ENCODE measurements around the gene NDUFAF7.
"Not testable (repeated sequence)": the region's sequence is repeated elsewhere in the genome, so short reads cannot be mapped to it uniquely, and the experiment has no call there.

NDUFAF7 gene

GRCh38 chr2:37267685-37268084 lies 36.2 kb downstream of the NDUFAF7 start:
- H3K9me3 ChIP-seq (ENCODE audit: control insufficient read depth, low read length) = no peaks in the 10 kb centered on the region
- no peaks in the 10 kb centered on the region for H3K27me3 ChIP-seq (ENCODE audit: control insufficient read depth, insufficient read depth, low read length)
- H3K36me3 ChIP-seq (ENCODE audit: control insufficient read depth, insufficient read depth, low read length) = no peaks in the 10 kb centered on the region
- no peaks in the 10 kb centered on the region for H3K4me1 ChIP-seq (ENCODE audit: control insufficient read depth, insufficient read depth, low read length)
- H3K4me3 ChIP-seq (ENCODE audit: low read length) = no peak overlapping the region
- H3K9ac ChIP-seq (ENCODE audit: low read length) = no peak overlapping the region

- Histone ChIP-seq H3K4me3 (ENCODE audit: low read length) (no peak overlapping the region), H3K27me3 (ENCODE audit: control insufficient read depth, insufficient read depth, low read length) (no peaks in the 10 kb centered on the region), H3K9ac (ENCODE audit: low read length) (no peak overlapping the region), H3K9me3 (ENCODE audit: control insufficient read depth, low read length) (no peaks in the 10 kb centered on the region), H3K4me1 (ENCODE audit: control insufficient read depth, insufficient read depth, low read length) (no peaks in the 10 kb centered on the region), H3K36me3 (ENCODE audit: control insufficient read depth, insufficient read depth, low read length) (no peaks in the 10 kb centered on the region)
These were observed 36.7 kb downstream of the NDUFAF7 start for GRCh38 chr2:37268111-37268510.

- H3K36me3 ChIP-seq (ENCODE audit: control insufficient read depth, insufficient read depth, low read length) = no peaks in the 10 kb centered on the region
- no peaks in the 10 kb centered on the region for H3K4me1 ChIP-seq (ENCODE audit: control insufficient read depth, insufficient read depth, low read length)
- H3K4me3 ChIP-seq (ENCODE audit: low read length) = no peak overlapping the region
- H3K9ac ChIP-seq (ENCODE audit: low read length) = no peak overlapping the region
- H3K9me3 ChIP-seq (ENCODE audit: control insufficient read depth, low read length) = no peaks in the 10 kb centered on the region
- no peaks in the 10 kb centered on the region for H3K27me3 ChIP-seq (ENCODE audit: control insufficient read depth, insufficient read depth, low read length)
These were observed 40.1 kb downstream of the NDUFAF7 start for GRCh38 chr2:37271376-37272067.

- Histone ChIP-seq H3K27me3 (ENCODE audit: control insufficient read depth, insufficient read depth, low read length) (no peaks in the 10 kb centered on the region), H3K4me3 (ENCODE audit: low read length) (no peak overlapping the region), H3K9me3 (ENCODE audit: control insufficient read depth, low read length) (no peaks in the 10 kb centered on the region), H3K4me1 (ENCODE audit: control insufficient read depth, insufficient read depth, low read length) (no peaks in the 10 kb centered on the region), H3K9ac (ENCODE audit: low read length) (no peak overlapping the region), H3K36me3 (ENCODE audit: control insufficient read depth, insufficient read depth, low read length) (no peaks in the 10 kb centered on the region)
These were observed 43.0 kb downstream of the NDUFAF7 start for GRCh38 chr2:37274359-37274965.

GRCh38 chr2:37276291-37276690 lies 44.8 kb downstream of the NDUFAF7 start:
- H3K4me1 ChIP-seq (ENCODE audit: control insufficient read depth, insufficient read depth, low read length) = no peaks in the 10 kb centered on the region
- no peak overlapping the region for H3K9ac ChIP-seq (ENCODE audit: low read length)
- H3K9me3 ChIP-seq (ENCODE audit: control insufficient read depth, low read length) = no peaks in the 10 kb centered on the region
- no peaks in the 10 kb centered on the region for H3K27me3 ChIP-seq (ENCODE audit: control insufficient read depth, insufficient read depth, low read length)
- no peaks in the 10 kb centered on the region for H3K36me3 ChIP-seq (ENCODE audit: control insufficient read depth, insufficient read depth, low read length)
- H3K4me3 ChIP-seq (ENCODE audit: low read length) = no peak overlapping the region

GRCh38 chr2:37281916-37282315 lies 50.5 kb downstream of the NDUFAF7 start:
- no peaks in the 10 kb centered on the region for H3K36me3 ChIP-seq (ENCODE audit: control insufficient read depth, insufficient read depth, low read length)
- H3K27me3 ChIP-seq (ENCODE audit: control insufficient read depth, insufficient read depth, low read length) = no peaks in the 10 kb centered on the region
- no peaks in the 10 kb centered on the region for H3K4me1 ChIP-seq (ENCODE audit: control insufficient read depth, insufficient read depth, low read length)
- no peak overlapping the region for H3K4me3 ChIP-seq (ENCODE audit: low read length)
- no peak overlapping the region for H3K9ac ChIP-seq (ENCODE audit: low read length)
- no peaks in the 10 kb centered on the region for H3K9me3 ChIP-seq (ENCODE audit: control insufficient read depth, low read length)

- Histone ChIP-seq H3K36me3 (ENCODE audit: control insufficient read depth, insufficient read depth, low read length) (no peaks in the 10 kb centered on the region), H3K9ac (ENCODE audit: low read length) (no peak overlapping the region), H3K9me3 (ENCODE audit: control insufficient read depth, low read length) (no peaks in the 10 kb centered on the region), H3K4me3 (ENCODE audit: low read length) (no peak overlapping the region), H3K4me1 (ENCODE audit: control insufficient read depth, insufficient read depth, low read length) (no peaks in the 10 kb centered on the region), H3K27me3 (ENCODE audit: control insufficient read depth, insufficient read depth, low read length) (no peaks in the 10 kb centered on the region)
These were observed 51.3 kb downstream of the NDUFAF7 start for GRCh38 chr2:37282746-37283145.

- no peaks in the 10 kb centered on the region for H3K27me3 ChIP-seq (ENCODE audit: control insufficient read depth, insufficient read depth, low read length)
- no peaks in the 10 kb centered on the region for H3K4me1 ChIP-seq (ENCODE audit: control insufficient read depth, insufficient read depth, low read length)
- H3K9me3 ChIP-seq (ENCODE audit: control insufficient read depth, low read length) = no peaks in the 10 kb centered on the region
- H3K36me3 ChIP-seq (ENCODE audit: control insufficient read depth, insufficient read depth, low read length) = no peaks in the 10 kb centered on the region
- H3K4me3 ChIP-seq (ENCODE audit: low read length) = no peak overlapping the region
- no peak overlapping the region for H3K9ac ChIP-seq (ENCODE audit: low read length)
These were observed 51.7 kb downstream of the NDUFAF7 start for GRCh38 chr2:37283207-37283606.

- Histone ChIP-seq H3K9me3 (ENCODE audit: control insufficient read depth, low read length) (no peaks in the 10 kb centered on the region), H3K9ac (ENCODE audit: low read length) (no peak overlapping the region), H3K4me3 (ENCODE audit: low read length) (no peak overlapping the region), H3K36me3 (ENCODE audit: control insufficient read depth, insufficient read depth, low read length) (no peaks in the 10 kb centered on the region), H3K4me1 (ENCODE audit: control insufficient read depth, insufficient read depth, low read length) (no peaks in the 10 kb centered on the region), H3K27me3 (ENCODE audit: control insufficient read depth, insufficient read depth, low read length) (no peaks in the 10 kb centered on the region)
These were observed 52.9 kb downstream of the NDUFAF7 start for GRCh38 chr2:37284381-37284780.

GRCh38 chr2:37287966-37288365 lies 56.5 kb downstream of the NDUFAF7 start:
- Histone ChIP-seq H3K9me3 (ENCODE audit: control insufficient read depth, low read length) (no peaks in the 10 kb centered on the region), H3K4me1 (ENCODE audit: control insufficient read depth, insufficient read depth, low read length) (no peaks in the 10 kb centered on the region), H3K9ac (ENCODE audit: low read length) (no peak overlapping the region), H3K27me3 (ENCODE audit: control insufficient read depth, insufficient read depth, low read length) (no peaks in the 10 kb centered on the region), H3K36me3 (ENCODE audit: control insufficient read depth, insufficient read depth, low read length) (no peaks in the 10 kb centered on the region), H3K4me3 (ENCODE audit: low read length) (no peak overlapping the region)

GRCh38 chr2:37291680-37292079 lies 60.2 kb downstream of the NDUFAF7 start:
- Histone ChIP-seq H3K27me3 (ENCODE audit: control insufficient read depth, insufficient read depth, low read length) (no peaks in the 10 kb centered on the region), H3K9me3 (ENCODE audit: control insufficient read depth, low read length) (no peaks in the 10 kb centered on the region), H3K4me3 (ENCODE audit: low read length) (no peak overlapping the region), H3K4me1 (ENCODE audit: control insufficient read depth, insufficient read depth, low read length) (no peaks in the 10 kb centered on the region), H3K36me3 (ENCODE audit: control insufficient read depth, insufficient read depth, low read length) (no peaks in the 10 kb centered on the region), H3K9ac (ENCODE audit: low read length) (no peak overlapping the region)

- H3K4me1 ChIP-seq (ENCODE audit: control insufficient read depth, insufficient read depth, low read length); H3K9me3 ChIP-seq (ENCODE audit: control insufficient read depth, low read length); H3K27me3 ChIP-seq (ENCODE audit: control insufficient read depth, insufficient read depth, low read length); H3K36me3 ChIP-seq (ENCODE audit: control insufficient read depth, insufficient read depth, low read length); H3K9ac ChIP-seq (ENCODE audit: low read length); H3K4me3 ChIP-seq (ENCODE audit: low read length): not testable (repeated sequence)
These were observed 63.4 kb downstream of the NDUFAF7 start for GRCh38 chr2:37294858-37295257.
